Astrocyte (in vitro differentiated cells and primary cell): Measurements from ENCODE around the gene C19orf25. TPM values are rescaled to one million over a fixed set of nuclear protein-coding genes. Genes with fewer than 3 reads are reported as not detected.

Experiments
- DNase-seq: peaks from one replicate; pipeline ENCODE4 v3.0.0-alpha.2; 2010; ENCODE audit warnings: low read depth
- FAIRE-seq: peaks from 2 replicates; lab custom pipeline; 2011; peaks lifted over from hg19 to GRCh38; lab: Jason Lieb, UNC
- H2AFZ ChIP-seq: 2 replicates; pipeline ENCODE4 v1.6.0; 2012; ENCODE audit warnings: low read depth, low read length, inconsistent platforms
- H3K27ac ChIP-seq: 2 replicates; pipeline ENCODE4 v1.5.1; 2011; ENCODE audit warnings: low read depth, low read length, inconsistent platforms
- H3K27me3 ChIP-seq: 2 replicates; pipeline ENCODE4 v1.6.0; 2011; ENCODE audit warnings: low read length, inconsistent platforms; ENCODE audit not compliant: insufficient read depth
- H3K36me3 ChIP-seq: 2 replicates; pipeline ENCODE4 v1.5.1; 2011; ENCODE audit warnings: low read length, inconsistent platforms; ENCODE audit not compliant: insufficient read depth
- H3K4me1 ChIP-seq: 2 replicates; pipeline ENCODE4 v1.5.1; 2011; ENCODE audit warnings: low read length, inconsistent platforms; ENCODE audit not compliant: insufficient read depth
- H3K4me2 ChIP-seq: 2 replicates; pipeline ENCODE4 v1.6.0; 2012; ENCODE audit warnings: low read length, inconsistent platforms
- H3K4me3 ChIP-seq: 2 replicates; pipeline ENCODE4 v1.5.1; 2011; ENCODE audit warnings: low read depth, mild to moderate bottlenecking, low read length, inconsistent platforms; ENCODE audit not compliant: insufficient read depth
- H3K79me2 ChIP-seq: 2 replicates; pipeline ENCODE4 v1.6.0; 2012; ENCODE audit warnings: mild to moderate bottlenecking, low read length, inconsistent platforms; ENCODE audit not compliant: insufficient read depth
- H3K9ac ChIP-seq: 2 replicates; pipeline ENCODE4 v1.6.0; 2012; ENCODE audit warnings: mild to moderate bottlenecking, low read length, inconsistent platforms
- H3K9me3 ChIP-seq: 2 replicates; pipeline ENCODE4 v1.5.1; 2012; ENCODE audit warnings: low read depth, mild to moderate bottlenecking, low read length, inconsistent platforms; ENCODE audit not compliant: insufficient read depth
- H4K20me1 ChIP-seq: 2 replicates; pipeline ENCODE4 v1.6.0; 2012; ENCODE audit warnings: low read length, inconsistent platforms; ENCODE audit not compliant: insufficient read depth
- H3K27ac Mint-ChIP-seq: one replicate; pipeline ENCODE4 v1.8.0; 2021; ENCODE audit warnings: mild to moderate bottlenecking, mixed read lengths; ENCODE audit not compliant: unreplicated experiment
- H3K27me3 Mint-ChIP-seq: one replicate; pipeline ENCODE4 v1.8.0; 2021; ENCODE audit warnings: low read depth, mixed read lengths; ENCODE audit not compliant: unreplicated experiment
- H3K36me3 Mint-ChIP-seq: one replicate; pipeline ENCODE4 v1.8.0; 2021; ENCODE audit warnings: low read depth, mixed read lengths; ENCODE audit not compliant: unreplicated experiment
- H3K4me1 Mint-ChIP-seq: one replicate; pipeline ENCODE4 v1.8.0; 2021; ENCODE audit warnings: low read depth, mixed read lengths; ENCODE audit not compliant: unreplicated experiment
- H3K4me3 Mint-ChIP-seq: one replicate; pipeline ENCODE4 v1.8.0; 2021; ENCODE audit warnings: mild to moderate bottlenecking, moderate library complexity, mixed read lengths; ENCODE audit not compliant: unreplicated experiment
- H3K9me3 Mint-ChIP-seq: one replicate; pipeline ENCODE4 v1.8.0; 2021; ENCODE audit warnings: mild to moderate bottlenecking, mixed read lengths; ENCODE audit not compliant: unreplicated experiment
- CTCF ChIP-seq: IDR thresholded peaks from 2 replicates; pipeline ENCODE4 v1.5.1; 2011; ENCODE audit warnings: low read depth, mild to moderate bottlenecking, inconsistent platforms, low read length, moderate library complexity; ENCODE audit not compliant: insufficient read depth
- EZH2 ChIP-seq: IDR thresholded peaks from 2 replicates; pipeline ENCODE4 v1.6.1; 2012; ENCODE audit warnings: mild to moderate bottlenecking, low read length, inconsistent platforms; ENCODE audit not compliant: insufficient read depth
- total RNA-seq: library from RNA; stranded (reverse); gene quantifications from 2 replicates; pipeline ENCODE4 v1.2.1, GENCODE V29; 2021

C19orf25 gene
- total RNA-seq, 1 donor from 2014 or later, result 32.4 TPM

DNA sequence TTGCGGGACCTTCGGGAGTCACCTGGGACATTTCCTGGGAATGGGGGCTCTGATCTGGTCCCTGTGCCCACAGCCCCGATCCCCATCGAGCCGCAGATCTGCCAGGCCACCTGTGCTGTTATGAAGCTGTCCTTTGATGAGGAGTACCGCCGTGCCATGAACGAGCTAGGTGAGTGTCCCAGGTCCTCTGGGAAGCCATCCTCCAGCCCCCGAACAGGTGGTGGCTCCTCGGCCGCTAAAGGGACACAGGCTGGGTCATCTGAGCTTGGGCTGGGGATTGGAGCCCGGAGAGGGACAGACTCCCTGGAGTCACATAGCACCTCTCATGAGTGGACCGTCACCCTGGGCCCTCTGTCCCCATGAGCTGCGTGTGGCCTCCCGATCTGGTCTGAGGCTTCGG is 21.1 kb downstream of the C19orf25 start:
- Mint-ChIP-seq H3K4me1 (no peaks in the 10 kb centered on the region), H3K36me3 (peaks cover 9% of the 10 kb centered on the region), H3K4me3 (no peak overlapping the region), H3K9me3 (no peaks in the 10 kb centered on the region), H3K27me3 (peaks cover 18% of the 10 kb centered on the region), H3K27ac (no peak overlapping the region)
- H3K4me3 ChIP-seq, result no peak overlapping the region
- H3K9ac ChIP-seq, result no peak overlapping the region
- H3K79me2 ChIP-seq, result no peaks in the 10 kb centered on the region
- H3K27me3 ChIP-seq, result peaks cover 7% of the 10 kb centered on the region
- H3K27ac ChIP-seq, result no peak overlapping the region
- H3K4me2 ChIP-seq, result no peak overlapping the region
- H3K9me3 ChIP-seq, result no peaks in the 10 kb centered on the region
- no peak overlapping the region for H2AFZ ChIP-seq
- H4K20me1 ChIP-seq, result peaks cover 2% of the 10 kb centered on the region
- no peaks in the 10 kb centered on the region for H3K4me1 ChIP-seq
- H3K36me3 ChIP-seq, result no peaks in the 10 kb centered on the region
- no peak for DNase-seq
- no peak for FAIRE-seq
- no peak for TF ChIP-seq CTCF
- no peak for TF ChIP-seq EZH2

- no peak overlapping the region for H3K27ac Mint-ChIP-seq
These were observed 21.8 kb downstream of the C19orf25 start for GRCh38 chr19:1457031-1457739.

More at GRCh38 chr19:1457031-1457739, 21.8 kb downstream of the C19orf25 start:
- TF ChIP-seq EZH2 (no peak), CTCF (no peak)
- Mint-ChIP-seq H3K4me3 (no peak overlapping the region), H3K27me3 (peaks cover 21% of the 10 kb centered on the region), H3K4me1 (no peaks in the 10 kb centered on the region), H3K36me3 (peaks cover 9% of the 10 kb centered on the region), H3K9me3 (no peaks in the 10 kb centered on the region)
- Histone ChIP-seq H3K9ac (no peak overlapping the region), H3K27ac (no peak overlapping the region), H3K4me1 (no peaks in the 10 kb centered on the region), H3K4me3 (no peak overlapping the region), H4K20me1 (peaks cover 9% of the 10 kb centered on the region), H2AFZ (no peak overlapping the region), H3K79me2 (no peaks in the 10 kb centered on the region), H3K9me3 (no peaks in the 10 kb centered on the region), H3K4me2 (no peak overlapping the region), H3K27me3 (peaks cover 14% of the 10 kb centered on the region), H3K36me3 (no peaks in the 10 kb centered on the region)
- no peak for DNase-seq
- no peak for FAIRE-seq
